SK-N-SH (cell line): ENCODE data around the gene SAP30.

ENCODE experiments used
- CTCF ChIP-seq: fragments of 200-600 bp; sonication (generic); IDR thresholded peaks from 2 replicates; pipeline ENCODE4 v1.6.1; 2017; ENCODE audit warnings: antibody characterized with exemption, mild to moderate bottlenecking, moderate library complexity
- ELF1 ChIP-seq: IDR thresholded peaks from 2 replicates; pipeline ENCODE4 v1.4.0; 2012
- EP300 ChIP-seq, 2 experiments: IDR thresholded peaks; 2 replicates each; pipeline versions ENCODE4 v1.4.0 to v1.6.1; 2012; ENCODE audit warnings: borderline replicate concordance in 1 of 2, low read depth in 1 of 2, low read length in 1 of 2
- EZH2phosphoT487 ChIP-seq: fragments of 200-600 bp; sonication (generic); IDR thresholded peaks from 2 replicates; pipeline ENCODE4 v1.6.1; 2017; ENCODE audit warnings: low read depth, mixed run types, mild to moderate bottlenecking, antibody characterized with exemption, moderate library complexity, borderline replicate concordance
- POLR2AphosphoS5 ChIP-seq: IDR thresholded peaks from 2 replicates; pipeline ENCODE4 v1.6.1; 2012; ENCODE audit warnings: low read depth, low read length
- RAD21 ChIP-seq: IDR thresholded peaks from 2 replicates; pipeline ENCODE4 v1.6.1; 2012; ENCODE audit warnings: mild to moderate bottlenecking, low read length
- RFX5 ChIP-seq: IDR thresholded peaks from 2 replicates; pipeline ENCODE4 v1.6.1; 2012; ENCODE audit warnings: mild to moderate bottlenecking, improper control_type of control experiment, low read length
- RXRA ChIP-seq: IDR thresholded peaks from 2 replicates; pipeline ENCODE4 v1.4.0; 2012; ENCODE audit warnings: low read depth, mild to moderate bottlenecking, borderline replicate concordance
- SIN3A ChIP-seq: IDR thresholded peaks from 2 replicates; pipeline ENCODE4 v1.6.1; 2012; ENCODE audit warnings: low read depth, mild to moderate bottlenecking, low read length, moderate library complexity, borderline replicate concordance
- SMC3 ChIP-seq: IDR thresholded peaks from 2 replicates; pipeline ENCODE4 v1.6.1; 2012; ENCODE audit warnings: low read depth, low read length, improper control_type of control experiment
- USF1 ChIP-seq: IDR thresholded peaks from 2 replicates; pipeline ENCODE4 v1.4.0; 2012; ENCODE audit warnings: low read depth, borderline replicate concordance
- YY1 ChIP-seq: IDR thresholded peaks from 2 replicates; pipeline ENCODE4 v1.4.0; 2012; ENCODE audit warnings: low read depth, mild to moderate bottlenecking

DNA sequence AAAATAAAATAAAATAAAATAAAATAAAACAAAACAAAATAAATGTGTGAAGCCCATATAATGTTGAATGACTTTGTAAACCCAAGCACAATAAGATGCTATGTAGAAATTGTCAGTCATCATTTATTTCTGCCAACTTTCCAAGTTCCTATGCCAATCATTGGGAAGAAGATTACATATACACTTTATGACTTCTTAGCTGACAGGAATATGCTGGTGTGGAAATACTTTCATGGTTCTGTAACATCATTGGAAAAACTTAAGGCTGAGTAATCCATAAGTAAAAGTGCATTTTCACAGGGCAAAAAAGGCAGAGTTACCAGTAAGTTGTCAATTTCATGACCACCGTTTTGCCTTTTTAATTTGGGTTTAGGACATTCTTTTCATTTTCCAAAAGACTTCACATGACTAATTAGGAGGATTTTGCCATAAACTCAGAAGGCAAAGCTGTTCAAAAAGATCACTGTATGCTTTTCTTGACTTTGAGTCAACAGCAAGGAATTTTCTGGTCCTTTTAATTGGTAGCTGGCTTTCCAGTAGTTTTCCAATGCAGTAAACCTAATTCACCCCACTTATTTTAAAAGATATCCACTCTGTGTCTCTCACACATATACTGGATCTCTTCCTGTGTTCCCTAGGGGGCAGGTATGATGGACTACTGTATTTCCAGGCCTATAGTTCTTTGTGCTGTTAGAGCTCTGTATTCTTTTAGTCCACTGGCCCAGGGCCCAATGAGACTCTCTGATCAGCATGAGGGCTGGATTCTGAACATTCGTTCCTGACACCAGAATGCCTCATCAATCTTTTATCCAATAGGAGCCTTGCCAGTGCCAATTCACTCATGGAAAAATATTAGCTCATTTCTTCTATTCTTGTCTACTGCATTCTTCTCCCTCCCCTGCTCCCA, 54.4 kb downstream of the SAP30 start:
- TF ChIP-seq CTCF (no peak), POLR2AphosphoS5 (no peak), USF1 (no peak), EP300 (IDR thresholded peaks at IDR 0.05; ENCODE audit: borderline replicate concordance in 1 of 2, low read depth in 1 of 2, low read length in 1 of 2) (peak in 1 of 2 experiments; percentile 72; a peak in 2 of 4 replicates), RAD21 (no peak), EZH2phosphoT487 (no peak), ELF1 (no peak), RXRA (no peak), YY1 (no peak), SMC3 (no peak), SIN3A (no peak), RFX5 (no peak)
